GM12878 (cell line): Measurements from ENCODE around the gene SH3D19.

ENCODE experiments used
- MEF2B ChIP-seq: fragments of 450-650 bp; IDR thresholded peaks from 2 replicates; pipeline ENCODE4 v1.6.1; 2018; ENCODE audit warnings: mild to moderate bottlenecking, moderate library complexity; ENCODE audit not compliant: partially characterized antibody, poor library complexity, severe bottlenecking
- MTA3 ChIP-seq: IDR thresholded peaks from 2 replicates; pipeline ENCODE4 v1.6.1; 2012; ENCODE audit warnings: low read length, inconsistent platforms, borderline replicate concordance
- MYB ChIP-seq: fragments of 150-350 bp; IDR thresholded peaks from 2 replicates; pipeline ENCODE4 v1.6.1; 2014; ENCODE audit warnings: mild to moderate bottlenecking, low read depth, low read length, borderline replicate concordance
- NFIC ChIP-seq: IDR thresholded peaks from 2 replicates; pipeline ENCODE4 v1.6.1; 2012; ENCODE audit warnings: low read depth, mild to moderate bottlenecking, inconsistent platforms, low read length, moderate library complexity
- YY1 ChIP-seq: IDR thresholded peaks from 2 replicates; pipeline ENCODE4 v1.6.1; 2011; ENCODE audit warnings: low read depth, mild to moderate bottlenecking, low read length
- TF ChIP-seq, protein P1 (sequence below), 3 experiments: IDR thresholded peaks in 2 of 3; conservative IDR thresholded peaks in 1 of 3; 2 replicates each; pipeline ENCODE4 v1.5.1; 2011; ENCODE audit warnings: low read depth in 3 of 3, low read length in 3 of 3, mild to moderate bottlenecking in 3 of 3, control low read depth in 2 of 3, moderate library complexity in 2 of 3, inconsistent platforms in 1 of 3, mixed read lengths in 1 of 3; ENCODE audit not compliant: control insufficient read depth in 2 of 3, insufficient read depth in 1 of 3; ENCODE audit errors: extremely low read depth in 1 of 3

DNA sequence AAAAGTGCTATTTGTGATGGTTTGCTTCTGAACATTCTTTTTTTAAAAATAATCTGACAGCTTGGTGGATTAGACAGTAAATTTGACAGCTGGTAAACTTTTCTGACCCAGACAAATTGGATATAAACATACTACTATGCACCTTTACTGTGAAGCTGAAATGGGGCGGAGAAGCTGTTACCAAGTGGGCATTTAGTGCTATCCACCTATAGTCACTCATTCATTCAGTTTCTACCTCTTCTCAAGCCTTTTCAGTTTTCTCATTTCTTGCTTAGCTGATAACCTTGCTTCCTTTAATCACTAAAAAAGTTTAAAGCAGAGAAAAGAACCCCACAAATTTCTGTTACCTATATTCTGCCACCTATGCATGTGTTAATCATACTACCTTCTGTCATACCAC lies 220.8 kb downstream of the SH3D19 start:
- TF ChIP-seq, protein P1, sequence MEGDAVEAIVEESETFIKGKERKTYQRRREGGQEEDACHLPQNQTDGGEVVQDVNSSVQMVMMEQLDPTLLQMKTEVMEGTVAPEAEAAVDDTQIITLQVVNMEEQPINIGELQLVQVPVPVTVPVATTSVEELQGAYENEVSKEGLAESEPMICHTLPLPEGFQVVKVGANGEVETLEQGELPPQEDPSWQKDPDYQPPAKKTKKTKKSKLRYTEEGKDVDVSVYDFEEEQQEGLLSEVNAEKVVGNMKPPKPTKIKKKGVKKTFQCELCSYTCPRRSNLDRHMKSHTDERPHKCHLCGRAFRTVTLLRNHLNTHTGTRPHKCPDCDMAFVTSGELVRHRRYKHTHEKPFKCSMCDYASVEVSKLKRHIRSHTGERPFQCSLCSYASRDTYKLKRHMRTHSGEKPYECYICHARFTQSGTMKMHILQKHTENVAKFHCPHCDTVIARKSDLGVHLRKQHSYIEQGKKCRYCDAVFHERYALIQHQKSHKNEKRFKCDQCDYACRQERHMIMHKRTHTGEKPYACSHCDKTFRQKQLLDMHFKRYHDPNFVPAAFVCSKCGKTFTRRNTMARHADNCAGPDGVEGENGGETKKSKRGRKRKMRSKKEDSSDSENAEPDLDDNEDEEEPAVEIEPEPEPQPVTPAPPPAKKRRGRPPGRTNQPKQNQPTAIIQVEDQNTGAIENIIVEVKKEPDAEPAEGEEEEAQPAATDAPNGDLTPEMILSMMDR (IDR thresholded peaks at IDR 0.05 in 2 of 3, conservative IDR thresholded peaks at IDR 0.05 in 1 of 3; ENCODE audit: control insufficient read depth in 2 of 3, extremely low read depth in 1 of 3, insufficient read depth in 1 of 3, low read depth in 3 of 3, low read length in 3 of 3), result no peak
- TF ChIP-seq MTA3 (no peak), YY1 (no peak), MEF2B (no peak), MYB (no peak), NFIC (no peak)
